ENCODE measurements around the gene LRRC63.

Gene LRRC63

DNA sequence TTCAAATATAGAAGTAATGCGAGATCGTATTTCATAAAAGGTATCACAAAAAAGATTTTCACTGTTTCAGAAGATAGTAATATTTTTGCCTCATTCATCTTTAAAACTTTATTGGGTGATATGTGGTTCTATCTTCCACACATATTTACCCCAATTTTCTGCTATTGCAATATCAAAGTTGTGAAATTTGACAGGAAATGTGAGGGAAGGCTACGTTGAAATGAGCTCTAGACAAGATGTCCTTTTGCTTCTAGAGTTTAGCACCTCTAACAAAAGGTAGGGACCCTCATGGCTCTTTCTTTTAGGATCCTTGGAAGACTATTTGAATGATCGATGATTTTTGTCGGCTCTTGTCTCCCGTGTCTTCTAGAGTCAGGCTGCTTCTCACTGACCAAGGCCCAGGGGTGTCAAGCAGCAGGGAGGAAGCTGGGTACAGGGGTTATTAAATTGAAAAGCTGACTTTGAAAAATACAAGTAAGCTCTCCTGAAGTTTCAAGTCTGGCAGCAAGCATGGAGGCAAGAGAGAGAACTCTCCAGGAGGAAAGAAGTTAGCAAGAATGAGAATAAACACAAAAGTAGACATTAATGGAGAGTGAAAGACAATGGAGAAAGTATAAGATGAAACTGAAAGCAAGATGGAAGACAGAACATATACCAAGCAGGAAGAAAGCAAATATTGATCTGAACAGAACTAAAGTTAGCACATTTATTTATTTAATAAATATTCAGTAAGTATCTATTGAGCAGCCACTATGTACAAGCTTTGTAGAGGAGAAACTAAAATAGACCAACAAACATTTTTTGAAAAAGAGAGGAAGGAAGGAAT lies 101.9 kb downstream of the LRRC63 start:
- DNase-seq: no peak

DNA sequence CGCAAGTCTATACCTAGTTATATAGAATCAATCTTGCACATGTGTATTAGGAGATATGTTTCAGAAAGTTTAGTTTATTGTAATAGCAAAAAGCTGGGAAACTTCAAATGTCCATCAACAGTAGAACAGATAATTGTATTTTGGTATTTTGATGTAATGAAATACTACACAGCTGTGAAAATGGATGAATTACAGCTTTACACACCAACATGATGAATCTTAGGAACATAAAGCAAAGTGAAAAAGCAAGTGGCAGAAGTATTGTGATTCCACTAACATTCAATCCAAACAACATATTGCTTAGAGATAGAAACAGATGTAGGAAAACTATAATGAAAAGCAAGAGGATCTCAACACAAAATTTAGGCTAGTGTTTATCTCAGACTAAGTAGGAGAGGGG lies 102.9 kb downstream of the LRRC63 start:
- DNase-seq: no peak

DNA sequence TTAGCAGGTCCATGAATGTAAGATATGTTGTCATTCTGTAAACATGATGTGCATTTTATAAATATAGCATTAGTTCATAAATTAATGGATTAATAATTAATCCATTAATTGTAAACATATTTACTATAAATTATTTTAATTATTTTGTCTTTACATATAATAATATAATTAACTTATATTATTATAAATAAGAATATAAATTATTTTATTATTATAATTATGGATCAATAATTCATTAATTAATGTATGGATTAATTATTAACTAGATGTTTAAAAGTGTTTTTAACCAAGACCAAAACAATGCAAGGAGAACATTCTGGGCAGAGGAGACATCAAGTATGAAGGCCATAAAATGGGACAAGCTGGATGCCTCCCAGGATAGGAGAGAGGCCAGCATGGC lies 103.3 kb downstream of the LRRC63 start:
- DNase-seq: no peak

DNA sequence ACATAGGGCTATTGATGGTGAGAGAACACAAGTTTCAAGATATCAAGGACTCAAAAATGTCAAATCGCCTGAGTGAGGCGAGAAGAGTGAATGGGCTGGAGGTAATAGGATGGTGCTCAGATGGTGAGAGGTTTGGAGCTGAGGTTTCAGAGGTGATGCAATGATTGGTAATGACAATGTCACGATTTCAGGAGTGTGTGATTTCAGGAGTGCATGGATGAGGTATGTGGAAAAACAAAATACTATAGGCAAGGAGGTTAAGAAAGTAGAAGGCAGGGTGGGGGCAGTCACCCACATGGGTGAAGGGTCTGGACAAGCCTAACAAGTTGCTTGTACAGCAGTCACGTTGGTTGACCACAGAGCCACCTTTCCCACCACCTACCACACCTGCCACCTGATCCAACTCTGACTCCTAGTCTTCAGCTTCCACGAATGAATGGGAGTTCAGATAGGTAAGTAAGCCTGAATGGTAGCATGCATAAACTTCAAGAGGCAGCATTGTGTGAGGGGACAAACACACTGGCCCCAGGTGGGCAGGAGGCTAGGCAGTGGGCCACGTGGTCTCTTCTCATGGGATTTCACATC lies 103.9 kb downstream of the LRRC63 start:
- DNase-seq: no peak

DNA sequence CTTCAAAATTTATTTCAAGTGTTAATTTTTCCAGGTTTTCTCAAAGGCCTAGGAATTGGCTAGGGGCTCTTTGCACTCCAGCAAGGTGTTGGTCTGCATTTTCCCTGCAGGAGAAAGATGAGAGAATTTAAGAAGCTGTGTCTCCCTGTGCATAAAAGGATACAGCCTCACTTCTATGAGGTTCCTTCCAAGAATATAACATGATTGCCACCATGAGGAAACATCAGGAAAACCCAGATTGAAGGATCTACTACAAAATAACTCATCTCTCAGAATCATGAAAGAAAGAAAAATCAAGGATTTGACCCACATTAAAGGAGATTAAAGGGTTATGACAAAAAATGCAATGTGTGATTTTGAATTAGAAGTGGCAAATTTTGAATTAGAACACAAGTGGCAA lies 105.4 kb downstream of the LRRC63 start:
- DNase-seq: no peak

DNA sequence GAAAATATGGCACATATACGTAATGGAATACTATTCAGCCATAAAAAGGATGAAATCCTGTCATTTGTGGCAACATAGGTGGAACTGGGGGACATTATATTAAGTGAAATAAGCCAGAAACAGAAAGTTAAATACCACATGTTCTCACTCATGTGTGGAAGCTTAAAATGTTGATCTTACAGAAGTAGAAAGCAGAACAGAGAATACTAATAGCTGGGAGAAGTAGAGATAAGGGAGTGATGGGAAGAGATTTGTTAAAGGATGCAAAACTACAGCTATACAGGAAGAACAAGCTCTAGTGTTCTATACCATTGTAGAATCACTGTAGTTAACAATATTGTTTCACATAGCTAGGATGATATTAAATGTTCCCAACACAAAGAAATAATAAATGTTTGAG lies 107.3 kb downstream of the LRRC63 start:
- DNase-seq: no peak

DNA sequence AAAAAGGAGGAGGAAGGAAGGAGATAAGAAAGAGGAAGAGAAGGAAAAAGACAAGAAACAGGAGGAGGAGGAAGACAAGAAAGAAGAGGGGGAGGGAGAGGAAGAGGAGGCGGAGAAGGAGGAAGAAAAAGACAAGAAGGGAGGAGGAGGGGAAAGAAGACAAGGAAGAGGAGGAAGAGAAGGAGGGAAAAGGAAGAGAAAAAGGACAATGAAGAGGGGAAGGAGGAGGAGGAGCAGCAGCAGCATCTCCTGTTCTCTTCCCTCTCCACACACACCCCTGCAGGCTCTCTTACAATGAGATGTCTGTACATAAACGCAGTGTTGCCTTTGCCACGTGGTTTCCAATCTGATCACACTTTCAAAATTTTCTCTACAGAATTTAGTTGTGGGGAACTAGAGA lies 108.7 kb downstream of the LRRC63 start:
- DNase-seq: no peak

DNA sequence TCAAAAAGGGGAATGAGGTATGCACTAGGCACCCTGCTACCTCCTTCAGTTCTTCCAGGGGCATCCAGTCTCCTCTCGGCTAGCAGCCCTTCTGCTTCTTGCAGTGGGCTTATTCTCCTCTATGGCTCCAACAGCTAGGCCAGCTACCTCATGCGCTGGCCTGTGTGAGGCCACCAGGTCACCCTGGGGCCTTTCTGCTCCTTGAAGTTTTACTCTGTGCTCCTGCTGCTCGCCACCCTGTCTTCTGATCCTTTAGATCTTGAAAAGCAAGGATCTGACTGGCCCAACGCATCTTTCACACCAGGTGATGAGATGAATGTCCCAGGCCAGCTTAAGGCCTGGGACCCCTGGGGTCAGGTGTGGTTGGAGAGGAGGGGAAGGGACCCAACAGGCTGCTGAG lies 109.1 kb downstream of the LRRC63 start:
- DNase-seq: no peak

DNA sequence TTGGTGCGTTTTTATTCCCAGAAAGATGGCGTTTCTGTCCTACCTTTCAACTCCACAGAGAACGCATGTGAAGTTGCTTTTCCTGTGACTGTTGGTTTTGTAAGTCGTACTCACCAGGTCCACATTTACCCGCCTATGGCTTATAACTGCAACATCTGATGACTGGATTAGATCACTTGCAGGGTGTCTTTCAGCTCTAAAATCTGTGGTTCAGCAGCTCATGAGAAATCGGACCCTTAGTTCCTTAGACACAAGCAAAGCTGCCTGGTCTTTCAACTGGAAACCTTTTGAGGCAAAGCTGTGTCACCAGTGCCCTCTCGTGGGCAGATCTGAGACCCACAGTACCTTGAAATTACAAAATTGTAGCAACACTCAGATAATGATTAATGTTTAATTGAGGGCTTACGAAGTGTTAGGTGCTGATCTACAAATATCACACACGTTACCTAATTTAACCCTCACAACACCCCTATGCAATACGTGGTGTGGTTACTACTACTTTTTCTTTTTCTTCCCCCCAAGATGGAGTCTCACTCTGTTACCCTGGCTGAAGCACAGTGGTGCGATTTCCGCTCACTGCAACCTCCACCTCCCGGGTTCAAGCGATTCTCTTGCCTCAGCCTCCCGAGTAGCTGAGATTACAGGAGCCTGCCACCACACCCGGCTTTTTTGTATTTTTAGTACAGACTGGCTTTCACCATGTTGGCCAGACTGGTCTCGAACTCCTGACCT lies 109.9 kb downstream of the LRRC63 start:
- peak; percentile 26 for DNase-seq

DNA sequence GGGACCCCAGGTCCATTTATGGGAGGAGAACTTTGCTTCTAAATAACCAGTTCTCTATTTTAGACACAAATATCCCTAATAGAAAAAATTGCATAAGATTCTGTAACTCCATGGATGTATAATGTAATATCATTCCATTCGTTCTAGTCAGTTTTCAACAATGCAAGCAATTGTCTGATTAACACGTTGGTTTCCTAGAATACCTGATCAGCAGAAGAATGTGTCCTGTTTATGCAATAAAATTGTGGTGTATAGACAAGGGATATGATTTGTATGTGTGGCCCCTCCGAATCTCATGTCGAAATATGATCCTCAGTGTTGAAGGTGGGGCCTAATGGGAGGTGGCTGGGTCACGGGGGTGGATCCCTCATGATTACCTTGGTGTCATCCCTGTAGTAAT lies 113.2 kb downstream of the LRRC63 start:
- no peak for DNase-seq

Measured in right kidney (tissue), 1 donor.